DOHH2 (cell line): ENCODE results near the gene GRIN2D.

Source experiments
- EZH2phosphoT487 ChIP-seq: fragments of 200-600 bp; sonication (generic); IDR thresholded peaks from 2 replicates; pipeline ENCODE4 v1.6.1; 2017; ENCODE audit warnings: borderline replicate concordance, mild to moderate bottlenecking, antibody characterized with exemption, low read length, moderate library complexity, mixed read lengths
- TF ChIP-seq, protein P1 (sequence below): fragments of 200-600 bp; sonication (generic); IDR thresholded peaks from one replicate; pipeline ENCODE4 v1.5.1; 2014; ENCODE audit warnings: antibody characterized with exemption, mild to moderate bottlenecking, low read depth, low read length; ENCODE audit not compliant: poor library complexity, severe bottlenecking

- TF ChIP-seq, protein P1, sequence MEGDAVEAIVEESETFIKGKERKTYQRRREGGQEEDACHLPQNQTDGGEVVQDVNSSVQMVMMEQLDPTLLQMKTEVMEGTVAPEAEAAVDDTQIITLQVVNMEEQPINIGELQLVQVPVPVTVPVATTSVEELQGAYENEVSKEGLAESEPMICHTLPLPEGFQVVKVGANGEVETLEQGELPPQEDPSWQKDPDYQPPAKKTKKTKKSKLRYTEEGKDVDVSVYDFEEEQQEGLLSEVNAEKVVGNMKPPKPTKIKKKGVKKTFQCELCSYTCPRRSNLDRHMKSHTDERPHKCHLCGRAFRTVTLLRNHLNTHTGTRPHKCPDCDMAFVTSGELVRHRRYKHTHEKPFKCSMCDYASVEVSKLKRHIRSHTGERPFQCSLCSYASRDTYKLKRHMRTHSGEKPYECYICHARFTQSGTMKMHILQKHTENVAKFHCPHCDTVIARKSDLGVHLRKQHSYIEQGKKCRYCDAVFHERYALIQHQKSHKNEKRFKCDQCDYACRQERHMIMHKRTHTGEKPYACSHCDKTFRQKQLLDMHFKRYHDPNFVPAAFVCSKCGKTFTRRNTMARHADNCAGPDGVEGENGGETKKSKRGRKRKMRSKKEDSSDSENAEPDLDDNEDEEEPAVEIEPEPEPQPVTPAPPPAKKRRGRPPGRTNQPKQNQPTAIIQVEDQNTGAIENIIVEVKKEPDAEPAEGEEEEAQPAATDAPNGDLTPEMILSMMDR, result no peak
- no peak for TF ChIP-seq EZH2phosphoT487
Observed at GRCh38 chr19:48424694-48425219, 31.3 kb downstream of the GRIN2D start.
